Fibroblast of the conjunctiva (primary cell): Measurements from ENCODE around the gene ACSL5.
"Not testable (repeated sequence)": the region's sequence is repeated elsewhere in the genome, so short reads cannot be mapped to it uniquely, and the experiment has no call there.

ENCODE experiments used
- DNase-seq: peaks from one replicate; pipeline ENCODE4 v3.0.0-alpha.2; 2010; ENCODE audit warnings: low read depth

ACSL5 gene

DNA sequence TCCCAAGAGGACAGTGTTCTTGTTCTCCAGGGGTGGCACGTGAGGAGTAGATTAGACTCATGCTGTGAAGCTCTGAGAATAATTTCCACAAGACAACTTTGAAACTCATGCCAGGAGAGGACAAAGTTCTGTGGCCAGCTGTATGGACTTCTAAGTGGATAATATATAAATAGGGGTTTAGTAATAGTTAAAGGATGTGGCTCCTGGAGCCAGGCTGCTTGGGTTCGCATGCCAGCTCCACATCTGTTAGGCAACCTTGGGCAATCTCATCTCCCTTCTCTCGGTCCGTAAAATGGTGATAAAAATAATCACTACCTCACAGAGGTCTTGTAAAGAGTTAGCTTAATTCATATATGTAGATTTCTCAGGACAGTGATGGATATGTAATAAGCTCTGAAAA lies 35.8 kb downstream of the ACSL5 start:
- no peak for DNase-seq

DNA sequence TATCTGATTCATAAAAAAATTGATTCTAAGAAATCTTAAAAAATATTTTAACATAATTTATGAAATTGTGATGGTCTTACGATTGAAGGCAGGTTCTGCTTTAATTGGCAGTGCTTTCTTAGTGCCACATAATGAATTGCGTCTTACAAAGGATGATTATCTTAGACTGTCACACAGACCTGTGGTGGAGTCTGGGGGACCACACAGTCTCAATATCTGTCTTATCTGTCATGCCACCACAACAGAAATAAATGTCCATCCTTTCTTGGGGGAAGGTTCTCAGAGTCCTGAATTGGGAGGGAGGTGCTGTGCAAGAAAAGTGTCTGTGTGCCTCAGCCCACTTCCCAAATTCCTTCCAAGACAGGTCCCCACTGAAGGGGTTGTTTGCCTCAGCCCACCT lies 38.8 kb downstream of the ACSL5 start:
- no peak for DNase-seq

DNA sequence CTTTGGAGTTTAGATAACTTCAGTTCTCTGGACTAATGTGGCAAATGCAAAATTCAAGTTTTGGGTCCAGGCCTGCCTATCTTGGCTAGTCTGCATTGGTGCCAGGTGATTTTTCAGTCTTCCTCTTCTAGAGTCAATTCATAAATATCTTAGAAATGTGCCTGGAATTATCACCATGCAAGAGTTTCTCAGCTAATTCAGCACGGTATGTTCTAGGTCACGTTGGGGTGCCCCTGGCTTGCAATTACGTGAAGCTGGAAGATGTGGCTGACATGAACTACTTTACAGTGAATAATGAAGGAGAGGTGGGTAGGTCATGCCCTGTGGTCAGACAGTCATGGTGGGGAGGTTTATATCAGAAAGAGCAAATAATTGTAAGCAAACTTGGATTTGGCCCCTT lies 47.8 kb downstream of the ACSL5 start:
- DNase-seq, result no peak

DNA sequence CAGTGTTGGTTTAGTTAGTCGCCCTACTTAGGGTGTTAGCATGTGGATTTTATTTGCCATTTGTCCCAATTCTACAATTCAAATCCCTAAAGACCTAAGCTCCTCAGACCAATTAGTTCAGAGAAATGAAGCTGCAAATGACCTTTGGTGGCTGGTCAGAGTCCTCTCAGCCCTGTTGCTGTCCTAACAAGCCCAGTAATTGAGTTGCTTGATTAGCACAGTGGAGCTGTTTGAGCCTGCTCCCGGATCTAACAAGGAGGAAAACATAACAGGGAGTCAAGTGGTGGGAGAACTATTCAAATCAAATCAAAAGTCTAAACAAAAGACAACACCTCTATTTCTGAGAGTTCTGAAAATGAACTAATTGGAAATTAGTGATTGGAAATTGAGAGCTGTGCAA lies 50.7 kb downstream of the ACSL5 start:
- DNase-seq, result no peak

DNA sequence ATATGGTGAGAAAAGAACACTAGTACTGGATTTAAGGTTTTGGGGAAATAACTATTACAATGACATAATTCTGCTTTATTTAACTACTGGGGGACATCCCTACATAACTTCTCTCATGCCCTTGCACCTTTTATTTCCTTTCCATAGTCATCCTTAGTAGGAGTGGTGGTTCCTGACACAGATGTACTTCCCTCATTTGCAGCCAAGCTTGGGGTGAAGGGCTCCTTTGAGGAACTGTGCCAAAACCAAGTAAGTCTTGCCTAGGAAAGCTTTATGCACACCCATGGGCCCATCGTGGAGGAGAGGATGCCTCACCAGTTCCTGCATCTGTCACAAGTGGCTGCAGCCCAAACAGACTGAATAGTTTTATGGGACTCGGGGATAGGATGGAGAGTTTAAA lies 52.2 kb downstream of the ACSL5 start:
- no peak for DNase-seq

DNA sequence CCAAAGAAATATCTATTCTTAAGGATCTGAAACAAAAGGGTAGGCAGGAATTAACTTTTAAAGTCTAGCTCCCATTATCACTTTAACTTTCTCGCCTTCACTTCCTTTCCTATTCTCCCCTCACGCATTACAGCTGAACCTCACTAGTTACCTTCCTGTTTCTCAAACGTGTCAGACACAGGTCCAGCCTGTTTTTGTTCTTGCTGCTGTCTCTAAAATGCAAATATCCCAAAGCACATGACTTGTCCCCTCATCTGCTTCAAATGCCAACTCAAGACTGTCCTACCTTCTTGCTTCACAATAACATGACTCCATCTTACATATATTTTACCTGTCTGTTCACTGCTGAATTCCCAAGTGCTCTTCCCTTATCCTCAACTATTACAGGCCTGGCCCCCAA lies 55.2 kb downstream of the ACSL5 start:
- DNase-seq, result no peak

DNA sequence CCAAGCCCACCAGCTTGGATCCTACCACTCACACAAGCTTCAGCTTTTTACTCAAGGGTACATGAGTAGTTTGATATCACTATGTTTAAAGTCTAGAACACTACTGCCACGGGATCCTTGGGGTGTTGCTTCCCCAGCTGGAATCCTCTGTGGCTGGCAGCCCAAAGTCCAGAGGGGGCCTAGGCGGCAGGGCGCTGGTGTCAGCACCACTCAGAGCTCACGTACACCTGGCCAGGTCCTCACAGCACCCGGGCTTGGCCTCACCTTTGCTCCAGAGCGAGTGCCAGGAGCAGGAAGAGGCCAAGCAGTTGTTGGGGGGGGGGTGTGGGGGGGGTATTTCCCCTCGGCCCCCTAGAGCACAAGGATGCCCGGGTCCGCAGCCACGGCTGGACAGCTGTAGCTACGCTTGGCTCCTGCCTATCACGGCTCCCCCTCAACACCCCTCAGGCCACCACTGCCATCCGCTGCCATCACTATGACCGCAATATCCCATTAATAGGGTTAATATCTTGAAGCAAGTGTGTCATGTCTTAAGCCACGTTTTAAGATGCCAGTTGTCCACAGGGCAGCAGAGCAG lies 55.8 kb downstream of the ACSL5 start:
- no peak for DNase-seq

DNA sequence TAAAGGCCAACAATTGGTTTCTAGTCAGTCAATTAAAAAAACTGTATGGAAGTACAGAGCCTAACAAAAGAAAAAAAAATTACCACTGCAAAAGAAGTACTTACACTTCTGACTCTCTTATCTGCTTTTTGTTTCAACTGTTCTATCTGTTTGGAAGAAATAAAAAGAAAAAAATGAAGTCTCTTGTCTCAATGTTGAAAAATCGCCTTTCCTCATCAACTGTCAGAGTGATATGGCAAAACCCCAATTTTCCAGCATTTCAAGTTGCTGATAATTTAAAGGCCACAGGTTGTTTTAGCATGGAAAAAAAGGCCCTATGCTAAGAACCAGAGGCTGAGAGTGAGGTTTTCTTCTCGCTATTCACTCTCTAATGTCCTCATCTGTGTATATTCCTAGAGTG lies 59.2 kb downstream of the ACSL5 start:
- no peak for DNase-seq

DNA sequence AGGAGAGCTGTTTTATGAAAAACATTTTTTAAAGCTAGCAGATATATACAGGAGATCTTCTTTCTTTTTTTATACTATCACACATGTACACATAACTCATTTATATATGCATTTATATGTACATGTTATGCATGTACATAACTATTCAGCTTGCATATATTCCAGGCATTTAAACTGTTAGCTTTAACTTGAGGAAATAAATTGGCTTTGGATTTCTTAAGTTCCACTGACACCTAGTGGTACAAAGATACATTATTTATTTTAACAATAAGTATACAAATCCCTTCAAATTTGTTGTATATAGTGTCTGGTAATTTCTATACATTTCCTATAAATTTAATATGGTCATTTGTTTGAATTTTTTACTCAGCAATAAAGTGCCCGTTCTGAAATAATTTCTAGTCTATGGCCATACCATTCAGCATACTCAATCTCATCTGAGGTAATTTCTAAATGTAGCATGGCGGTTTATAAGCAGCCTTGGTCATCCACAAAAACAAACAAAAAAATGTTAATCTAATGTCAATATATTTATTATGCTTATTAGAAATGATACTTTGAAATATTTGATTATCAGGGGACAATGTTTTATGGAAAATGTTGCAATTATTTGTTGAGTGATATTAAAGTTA lies 61.2 kb downstream of the ACSL5 start:
- peak; percentile 12 for DNase-seq

DNA sequence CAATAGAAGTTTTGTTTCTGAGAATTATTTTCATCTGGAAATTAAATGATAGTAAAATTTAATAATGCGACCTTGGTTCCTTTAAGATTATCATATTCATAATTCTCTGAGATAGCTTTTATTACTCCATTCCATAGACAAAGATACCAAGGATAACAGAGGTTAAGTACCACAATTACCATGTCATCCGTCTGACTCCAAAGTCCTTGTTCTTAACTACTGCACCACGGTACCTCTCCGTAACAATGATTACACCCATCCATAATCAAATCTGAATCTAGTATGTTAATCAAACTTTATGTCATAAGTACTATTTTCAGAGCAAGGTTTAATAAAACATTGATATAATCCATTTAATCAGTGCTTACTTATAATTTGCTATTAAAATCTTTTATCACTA lies 64.4 kb downstream of the ACSL5 start:
- no peak for DNase-seq

DNA sequence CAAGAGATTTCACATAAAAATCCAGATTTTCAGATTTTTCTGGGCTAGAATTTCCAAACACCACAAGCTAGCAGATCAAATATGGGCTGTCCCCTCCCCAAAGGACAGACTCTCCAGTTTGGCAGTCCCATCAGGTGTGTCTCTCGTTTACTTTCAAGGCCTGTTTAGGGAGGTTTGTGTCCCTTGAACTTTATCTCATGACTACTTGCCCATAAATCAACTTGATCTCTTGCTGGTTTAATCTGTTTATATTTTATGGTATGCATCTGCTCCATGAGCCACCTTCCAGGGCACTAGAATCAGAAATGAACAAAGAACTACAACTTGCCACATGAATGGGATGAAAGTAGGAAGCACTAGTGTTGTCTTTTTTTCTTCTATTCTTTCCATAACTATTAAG lies 67.6 kb downstream of the ACSL5 start:
- no peak for DNase-seq

DNA sequence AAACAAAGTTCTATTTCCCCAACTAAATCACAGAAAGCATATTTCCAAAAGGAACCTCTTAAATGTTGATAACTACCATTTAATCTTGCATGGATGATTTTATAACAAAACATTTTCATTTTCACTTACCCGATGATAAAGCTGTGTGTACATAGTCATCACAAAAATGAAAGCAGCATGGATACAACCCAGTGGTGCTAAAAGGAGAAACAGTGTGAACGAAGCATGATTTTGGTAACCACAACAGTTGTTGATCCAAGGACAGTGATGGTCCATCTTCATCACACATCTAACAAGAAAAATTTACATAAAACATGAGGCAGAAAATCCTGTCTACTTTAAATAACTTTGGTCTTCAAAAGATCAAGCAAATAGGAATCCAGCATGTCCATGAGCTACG lies 68.1 kb downstream of the ACSL5 start:
- no peak for DNase-seq

DNA sequence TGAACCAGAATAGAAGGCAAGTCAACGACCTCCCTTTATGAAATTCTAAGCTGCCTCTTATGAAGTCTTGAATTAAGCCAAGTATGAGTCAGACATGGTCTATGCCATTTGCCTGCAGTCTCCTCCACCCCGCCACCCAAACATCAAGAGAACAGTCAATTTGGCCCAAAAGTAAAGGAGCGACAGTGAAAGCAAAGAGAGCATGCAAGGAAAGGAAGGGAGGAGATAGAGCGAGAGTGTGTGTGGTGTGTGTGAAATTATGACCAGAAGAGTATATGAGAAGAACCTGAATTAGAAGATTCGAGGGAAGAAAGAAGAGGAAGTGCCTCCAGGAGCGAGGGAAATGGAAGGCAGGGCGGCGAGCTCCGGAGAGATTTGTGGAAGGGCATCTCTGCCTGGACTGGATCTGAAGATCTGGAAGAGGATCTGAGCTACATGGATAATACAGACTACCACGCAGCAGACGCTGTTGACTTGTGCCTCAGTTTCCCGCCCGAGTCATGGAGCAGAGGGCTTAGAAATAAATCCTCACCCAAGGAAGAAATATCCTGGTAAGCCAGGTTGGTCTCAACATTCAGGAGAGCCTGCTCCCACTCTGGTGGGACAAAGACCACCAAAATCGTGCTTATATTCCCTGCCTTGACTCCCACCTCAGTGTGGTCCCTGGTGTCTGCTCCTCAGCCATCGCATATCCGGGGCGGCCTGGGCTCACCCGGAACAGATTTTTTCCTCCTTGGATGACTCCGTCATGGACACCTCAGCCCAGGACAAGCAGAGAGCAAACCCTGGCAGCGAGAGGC lies 72.3 kb downstream of the ACSL5 start:
- no peak for DNase-seq

DNA sequence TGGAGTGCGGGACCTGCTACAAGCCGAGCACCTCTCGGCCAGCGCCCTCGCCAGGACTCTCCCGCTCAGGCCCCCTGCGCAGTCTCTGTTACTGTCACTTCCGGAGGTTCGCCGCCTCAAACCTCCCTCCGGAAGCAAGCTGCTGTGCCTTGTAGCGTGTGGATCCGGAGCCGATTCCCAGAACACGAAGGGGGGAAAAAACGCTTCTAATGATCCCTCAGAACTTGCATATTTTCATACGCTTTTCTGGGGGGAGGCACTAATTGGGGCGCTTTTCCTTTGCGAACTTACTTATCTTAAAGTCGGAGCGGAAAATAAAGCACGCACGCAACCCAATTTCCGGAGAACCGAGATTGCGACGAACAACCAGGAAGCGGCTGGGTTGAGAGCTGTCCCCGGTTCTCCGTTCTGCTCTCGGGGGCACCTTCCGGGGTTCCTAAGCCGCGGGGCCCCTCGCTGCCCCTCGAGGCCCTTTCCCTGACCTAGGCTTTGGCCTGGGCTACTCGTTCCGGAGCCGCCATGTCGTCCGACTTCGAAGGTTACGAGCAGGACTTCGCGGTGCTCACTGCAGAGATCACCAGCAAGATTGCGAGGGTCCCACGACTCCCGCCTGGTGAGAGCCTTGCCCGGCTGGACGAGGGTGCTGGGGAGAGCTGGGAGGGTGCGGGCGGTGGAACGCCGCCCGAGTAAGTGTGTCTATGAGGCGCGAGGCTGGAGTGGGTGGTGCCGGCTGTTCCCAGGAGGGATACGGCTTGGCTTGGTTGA lies 73.1 kb downstream of the ACSL5 start, which contains the start of the genes VTI1A and ZDHHC6:
VTI1A (plus strand) TSS at position 361 of the 765 bp plus-strand sequence; CDS start at position 520, 159 bp downstream.
ZDHHC6 (minus strand) TSS at position 60 of the 765 bp plus-strand sequence. CDS start 1,478 bp downstream, outside the sequence.
- DNase-seq, result peak; percentile 65

DNA sequence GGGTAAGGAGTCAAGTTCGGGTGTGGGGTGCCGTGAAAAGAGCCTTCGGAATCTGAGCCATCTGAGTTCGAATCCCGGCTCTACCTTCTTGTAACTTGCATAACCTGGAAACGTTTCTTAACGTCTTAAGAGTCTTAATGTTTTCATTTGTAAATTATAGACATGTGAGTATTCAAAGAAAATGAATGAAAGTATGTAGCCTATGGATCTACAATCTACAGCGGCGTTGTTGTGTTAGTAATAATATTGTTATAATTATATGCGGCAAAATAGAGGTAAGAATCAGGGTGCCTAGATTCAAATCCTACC lies 73.7 kb downstream of the ACSL5 start:
- DNase-seq, result no peak

DNA sequence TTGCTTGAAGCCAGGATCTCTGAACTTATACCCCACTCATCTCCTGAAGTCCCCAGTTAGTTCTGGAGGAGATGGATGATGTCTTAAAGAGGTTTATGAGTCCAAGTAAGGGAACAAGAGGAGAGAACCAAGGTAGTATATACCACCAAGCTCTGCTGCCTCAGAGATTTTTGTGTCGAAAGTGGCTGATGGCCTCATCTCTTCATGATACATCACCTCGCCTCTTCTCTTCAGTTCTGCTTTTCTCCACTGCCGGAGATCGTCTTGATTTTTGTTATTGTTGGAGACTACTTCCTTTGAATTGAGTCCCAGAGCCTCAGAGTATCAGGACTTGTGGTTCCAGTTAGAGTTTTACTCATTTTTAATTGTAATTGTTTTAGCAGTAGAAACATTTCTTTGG lies 75.0 kb downstream of the ACSL5 start:
- DNase-seq, result no peak

DNA sequence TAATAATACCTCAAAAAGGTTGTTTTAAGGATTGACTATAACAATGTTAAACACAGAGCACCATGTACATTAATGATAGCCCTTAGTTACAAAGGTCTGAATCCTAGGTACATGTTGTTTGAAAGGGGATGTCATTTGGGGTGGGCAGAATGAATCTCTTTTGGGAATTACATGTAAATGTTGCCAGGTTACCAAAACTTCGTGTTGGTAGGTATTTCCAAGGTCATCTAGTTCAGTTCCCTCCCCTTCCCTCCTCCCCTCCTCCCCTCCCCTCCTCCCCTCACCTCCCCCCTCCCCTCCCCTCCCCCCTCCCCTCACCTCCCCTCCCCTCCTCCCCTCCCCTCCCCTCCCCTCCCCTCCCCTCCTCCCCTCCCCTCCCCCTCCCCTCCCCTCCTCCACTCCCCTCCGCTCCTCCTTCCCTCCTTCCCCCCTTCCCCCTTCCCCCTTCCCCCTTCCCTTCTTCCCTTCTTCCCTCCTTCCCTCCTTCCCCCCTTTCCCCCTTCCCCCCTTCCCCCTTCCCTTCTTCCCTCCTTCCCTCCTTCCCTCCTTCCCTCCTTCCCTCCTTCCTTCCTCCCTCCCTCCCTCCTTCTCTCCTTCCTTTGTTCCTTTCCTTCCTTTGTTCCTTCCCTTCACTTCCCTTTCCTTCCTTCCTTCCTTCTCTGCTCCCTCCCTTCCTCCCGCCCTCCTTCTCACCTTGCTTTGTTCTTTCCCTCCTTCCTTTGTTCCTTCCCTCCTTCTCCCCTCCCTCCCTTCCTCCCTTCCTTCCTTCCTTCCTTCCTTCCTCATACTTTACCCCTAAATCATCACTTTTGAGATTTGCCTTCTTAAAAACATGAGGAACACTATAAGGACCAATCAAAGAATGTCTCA lies 81.2 kb downstream of the ACSL5 start:
- no peak for DNase-seq

DNA sequence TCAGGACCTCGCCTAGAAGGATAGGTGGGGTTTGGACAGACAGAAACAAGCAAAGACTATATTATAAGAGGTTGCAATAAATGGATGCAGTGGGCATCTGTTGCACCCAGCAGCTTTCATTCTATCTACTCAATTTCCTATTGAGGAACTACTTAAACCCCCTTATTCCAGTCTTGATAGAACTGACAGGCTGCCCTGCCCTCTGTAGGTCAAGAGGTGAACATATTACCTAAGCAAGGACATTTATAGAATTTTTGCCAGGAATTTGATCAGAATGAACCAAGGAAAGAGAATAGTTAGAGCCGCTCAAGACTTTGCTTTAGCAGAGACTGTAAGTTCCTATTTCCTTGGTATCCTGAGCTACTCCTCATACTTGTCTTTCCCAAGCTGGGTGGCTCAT lies 82.6 kb downstream of the ACSL5 start:
- no peak for DNase-seq

DNA sequence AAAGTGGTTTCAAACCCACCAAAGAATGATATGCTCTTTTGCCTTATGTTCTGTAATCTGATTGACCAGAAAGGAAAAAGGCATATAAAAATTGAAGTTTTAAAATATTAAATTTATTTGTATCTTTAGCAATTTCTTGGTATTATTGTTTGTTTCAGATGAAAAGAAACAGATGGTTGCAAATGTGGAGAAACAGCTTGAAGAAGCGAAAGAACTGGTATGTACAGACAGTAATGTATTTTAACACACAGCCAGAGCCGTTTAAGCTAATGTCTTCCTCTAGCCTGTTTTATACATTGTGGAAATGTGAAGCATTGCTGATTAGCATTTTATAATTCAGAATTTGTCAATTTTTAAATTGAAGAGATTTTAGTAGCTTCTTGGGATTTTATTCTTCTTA lies 86.5 kb downstream of the ACSL5 start:
- no peak for DNase-seq

DNA sequence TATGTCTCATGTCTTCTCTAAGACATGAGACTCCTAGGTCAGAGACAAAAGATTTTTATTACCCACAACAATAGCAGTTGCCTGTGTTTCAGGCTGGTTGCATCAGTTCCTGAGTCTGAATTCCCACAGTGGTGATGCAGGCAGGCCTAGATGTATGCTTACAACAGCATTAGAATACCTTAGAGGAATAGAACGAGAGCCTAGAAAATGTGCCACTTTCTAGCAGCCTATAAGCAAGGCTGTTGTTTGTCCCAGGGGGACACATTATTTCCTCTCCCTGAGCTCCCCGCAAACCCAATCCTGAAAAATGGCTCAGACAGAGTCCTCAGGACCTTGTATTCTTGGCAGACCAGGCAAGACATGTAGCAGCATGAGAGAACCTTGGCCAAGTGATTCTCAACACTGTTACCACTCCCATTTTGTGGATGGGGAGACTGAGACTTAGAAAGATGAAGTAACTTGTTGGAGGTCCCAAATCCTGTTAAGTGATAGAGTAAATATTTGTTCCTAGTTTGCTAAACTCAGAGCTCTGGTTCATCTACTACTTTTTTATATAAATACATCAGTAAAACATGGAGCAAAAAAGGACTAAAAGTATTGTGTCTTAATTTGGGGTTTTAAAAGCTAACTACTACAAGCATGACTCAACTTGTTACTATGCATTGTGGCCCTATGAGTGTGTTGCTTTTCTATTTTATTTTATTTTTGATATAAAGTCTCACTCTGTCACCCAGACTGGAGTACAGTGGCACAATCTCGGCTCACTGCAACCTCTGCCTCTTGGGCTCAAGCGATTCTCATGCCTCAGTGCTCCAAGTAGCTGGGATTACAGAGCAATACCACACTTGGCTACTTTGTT lies 87.3 kb downstream of the ACSL5 start:
- peak; percentile 57 for DNase-seq

DNA sequence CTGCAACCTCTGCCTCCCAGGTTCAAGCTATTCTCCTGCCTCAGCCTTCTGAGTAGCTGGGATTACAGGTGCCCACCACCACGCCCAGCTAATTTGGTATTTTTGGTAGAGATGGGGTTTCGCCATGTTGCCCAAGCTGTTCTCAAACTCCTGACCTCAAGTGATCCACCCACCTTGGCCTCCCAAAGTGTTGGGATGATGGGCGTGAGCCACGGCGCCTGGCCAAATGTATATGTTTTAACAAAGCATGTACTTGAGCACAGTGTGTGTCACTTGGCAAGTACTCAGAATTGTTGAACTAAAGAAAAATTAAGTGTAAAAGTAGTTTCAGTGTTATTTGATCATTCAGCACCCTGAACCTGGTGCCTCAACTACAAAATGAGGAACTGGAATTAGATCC lies 90.2 kb downstream of the ACSL5 start:
- not testable (repeated sequence) for DNase-seq
